ENCODE measurements around the gene CUX1.
"Not testable (repeated sequence)": the region's sequence is repeated elsewhere in the genome, so short reads cannot be mapped to it uniquely, and the experiment has no call there.

Gene CUX1

GRCh38 chr7:102305414-102306268, 488.2 kb downstream of the CUX1 start:
- no peak for DNase-seq (ENCODE audit: low read depth in 2 of 2)

GRCh38 chr7:102306916-102307677, 489.7 kb downstream of the CUX1 start:
- DNase-seq (ENCODE audit: low read depth in 2 of 2): no peak

- no peak for DNase-seq (ENCODE audit: low read depth in 2 of 2)
Observed at GRCh38 chr7:102310414-102310815, 493.0 kb downstream of the CUX1 start.

DNA sequence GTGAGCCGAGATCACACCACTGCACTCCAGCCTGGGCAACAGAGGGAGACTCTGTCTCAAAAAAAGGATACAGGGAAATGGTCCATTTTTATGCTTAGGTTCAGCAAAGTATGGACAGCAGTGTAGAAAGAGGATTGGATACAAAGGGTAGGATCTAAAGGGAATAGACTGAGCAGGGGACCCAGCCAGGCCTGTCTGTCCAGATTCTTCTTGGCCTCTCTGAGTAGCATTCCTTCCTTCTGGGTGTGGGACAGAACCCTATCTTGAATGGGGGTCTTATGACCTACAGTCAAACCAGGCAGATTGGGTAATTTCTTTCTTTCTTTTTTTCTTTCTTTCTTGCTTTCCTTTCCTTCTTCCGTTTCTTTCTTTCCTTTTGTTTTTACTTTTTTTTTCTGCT, 494.9 kb downstream of the CUX1 start:
- DNase-seq (ENCODE audit: low read depth in 2 of 2): no peak

DNA sequence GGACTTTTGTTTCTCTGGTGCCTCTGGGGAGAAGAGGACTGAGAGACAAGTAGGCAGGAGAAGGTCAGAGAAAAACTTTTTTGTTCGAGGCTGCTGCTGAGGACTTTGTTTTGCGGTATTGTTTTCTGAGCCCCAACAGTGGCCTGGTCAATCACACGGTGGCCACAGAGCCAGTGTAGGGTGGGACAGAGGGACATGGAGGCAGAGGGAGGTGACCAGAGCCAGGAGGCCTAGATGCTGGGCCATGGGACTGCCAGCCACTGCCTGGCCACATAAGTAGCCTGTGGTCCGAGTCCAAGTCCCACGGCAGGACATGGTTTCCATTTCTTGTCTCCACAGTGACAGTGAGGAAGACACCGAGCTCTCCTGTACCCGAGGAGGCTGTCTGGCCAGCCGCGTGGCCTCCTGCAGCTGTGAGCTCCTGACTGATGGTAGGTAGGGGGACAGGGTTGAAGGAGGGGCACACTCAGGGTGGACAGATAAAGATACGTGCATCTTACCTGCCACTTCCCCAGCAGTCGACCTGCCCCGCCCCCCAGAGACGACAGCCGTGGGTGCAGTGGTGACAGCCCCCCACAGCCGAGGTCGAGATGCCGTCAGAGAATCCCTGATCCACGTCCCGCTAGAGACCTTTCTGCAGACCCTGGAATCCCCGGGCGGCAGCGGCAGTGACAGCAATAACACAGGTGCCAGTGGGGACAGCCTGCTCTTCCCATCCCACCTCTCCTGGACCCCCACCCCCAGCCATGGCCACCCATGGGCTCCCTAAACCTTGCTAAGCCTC, 496.8 kb downstream of the CUX1 start:
- DNase-seq (ENCODE audit: low read depth in 2 of 2): no peak

- DNase-seq (ENCODE audit: low read depth in 2 of 2): no peak
Observed at GRCh38 chr7:102317231-102318059, 500.0 kb downstream of the CUX1 start.

DNA sequence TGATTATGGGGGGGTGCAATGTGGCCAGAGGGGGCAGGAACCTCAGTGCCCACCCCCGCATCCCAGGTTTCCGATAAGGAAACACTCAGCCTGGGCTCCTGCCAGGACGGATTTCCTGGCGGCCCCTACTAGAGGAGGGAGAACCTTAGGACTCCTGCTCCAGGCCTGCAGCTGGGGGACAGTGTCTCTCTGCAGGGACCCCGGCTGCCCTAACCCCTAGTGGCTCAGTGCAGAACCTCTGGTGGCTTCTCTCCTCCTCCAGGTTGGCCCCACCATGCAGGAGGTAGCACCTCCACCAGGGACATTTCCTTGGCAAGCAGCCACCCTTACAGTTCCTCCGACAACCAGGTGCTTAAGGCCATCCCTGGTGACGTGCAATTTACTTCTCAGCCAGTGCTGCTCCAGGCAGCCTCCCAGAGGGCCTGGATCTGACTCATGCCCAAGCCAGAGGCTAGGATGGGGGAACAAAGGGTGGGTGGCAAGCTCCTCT, 501.1 kb downstream of the CUX1 start:
- no peak for DNase-seq (ENCODE audit: low read depth in 2 of 2)

- DNase-seq (ENCODE audit: low read depth in 2 of 2): no peak
Observed at GRCh38 chr7:102319671-102320070, 502.2 kb downstream of the CUX1 start.

- DNase-seq (ENCODE audit: low read depth in 2 of 2): no peak
Observed at GRCh38 chr7:102320181-102320580, 502.8 kb downstream of the CUX1 start.

DNA sequence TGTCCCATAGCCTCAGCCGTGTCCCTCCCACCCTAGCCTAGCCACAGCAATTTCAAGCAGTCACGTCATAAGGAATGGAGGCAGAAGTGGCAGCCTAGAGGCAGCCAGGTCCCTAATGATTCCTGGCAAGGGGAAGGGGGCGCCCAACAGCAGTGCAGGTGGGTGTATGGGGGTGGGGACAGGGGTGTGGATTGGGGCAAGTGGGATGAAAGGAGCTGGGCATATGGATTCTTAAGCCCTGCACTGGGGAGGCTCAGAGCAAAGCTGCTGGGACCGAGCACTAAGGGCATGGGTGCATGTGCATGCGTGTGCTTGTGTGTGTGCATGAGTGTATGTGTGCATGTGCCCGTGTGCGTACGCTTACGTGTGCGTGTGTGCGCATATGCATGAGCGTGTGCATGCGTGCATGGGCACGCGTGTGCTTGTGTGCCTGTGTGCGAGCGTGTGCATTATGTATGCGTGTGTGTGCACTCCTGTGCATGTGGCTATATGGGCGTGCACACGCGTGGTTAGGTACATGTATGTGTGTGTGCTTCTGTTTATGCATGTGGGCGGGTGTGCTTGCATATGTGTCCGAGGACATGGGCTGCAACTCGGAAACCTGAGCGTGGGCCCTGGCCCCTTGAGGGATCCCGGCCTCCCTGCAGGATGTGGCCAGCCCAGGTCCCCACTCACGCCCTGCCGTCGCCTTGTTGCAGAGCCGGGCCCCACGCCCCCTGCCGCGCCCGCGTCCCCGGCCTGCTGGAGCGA, 503.4 kb downstream of the CUX1 start:
- DNase-seq (ENCODE audit: low read depth in 2 of 2): no peak

DNA sequence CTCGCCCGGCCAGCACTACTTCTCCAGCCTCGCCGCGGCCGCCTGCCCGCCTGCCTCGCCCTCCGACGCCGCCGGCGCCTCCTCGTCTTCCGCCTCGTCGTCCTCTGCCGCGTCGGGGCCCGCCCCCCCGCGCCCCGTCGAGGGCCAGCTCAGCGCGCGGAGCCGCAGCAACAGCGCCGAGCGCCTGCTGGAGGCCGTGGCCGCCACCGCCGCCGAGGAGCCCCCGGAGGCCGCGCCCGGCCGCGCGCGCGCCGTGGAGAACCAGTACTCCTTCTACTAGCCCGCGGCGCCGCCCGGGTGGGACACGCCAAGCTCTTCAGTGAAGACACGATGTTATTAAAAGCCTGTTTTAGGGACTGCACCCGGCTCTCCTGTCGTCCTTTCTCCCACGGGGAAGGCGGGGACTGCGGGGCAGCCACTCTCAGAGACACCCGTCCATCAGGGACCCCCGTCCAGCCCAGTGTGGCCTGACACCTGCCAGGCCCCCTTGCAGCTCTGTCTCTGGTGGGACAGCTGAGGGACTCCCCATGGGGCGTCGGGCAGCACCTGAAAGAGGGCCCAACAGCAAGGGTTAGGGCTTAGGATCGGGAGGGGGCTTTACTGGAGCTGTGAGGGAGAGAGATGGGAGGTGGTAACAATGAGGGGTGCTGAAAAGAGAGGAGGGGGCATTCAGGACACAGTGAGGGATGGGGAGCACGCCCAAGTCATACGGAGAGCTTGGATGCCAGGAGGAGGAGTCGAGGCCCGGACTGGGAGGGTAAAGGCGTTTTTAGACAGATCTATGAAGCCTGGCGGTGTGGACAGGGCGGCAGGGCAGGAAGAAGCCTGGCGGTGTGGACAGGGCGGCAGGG, 504.1 kb downstream of the CUX1 start:
- DNase-seq (ENCODE audit: low read depth in 2 of 2): no peak

- no peak for DNase-seq (ENCODE audit: low read depth in 2 of 2)
Observed at GRCh38 chr7:102322202-102322715, 504.8 kb downstream of the CUX1 start.

GRCh38 chr7:102323914-102324195, 506.4 kb downstream of the CUX1 start:
- DNase-seq (ENCODE audit: low read depth in 2 of 2): no peak

- not testable (repeated sequence) for DNase-seq (ENCODE audit: low read depth in 2 of 2)
Observed at GRCh38 chr7:102325106-102325505, 507.7 kb downstream of the CUX1 start.

DNA sequence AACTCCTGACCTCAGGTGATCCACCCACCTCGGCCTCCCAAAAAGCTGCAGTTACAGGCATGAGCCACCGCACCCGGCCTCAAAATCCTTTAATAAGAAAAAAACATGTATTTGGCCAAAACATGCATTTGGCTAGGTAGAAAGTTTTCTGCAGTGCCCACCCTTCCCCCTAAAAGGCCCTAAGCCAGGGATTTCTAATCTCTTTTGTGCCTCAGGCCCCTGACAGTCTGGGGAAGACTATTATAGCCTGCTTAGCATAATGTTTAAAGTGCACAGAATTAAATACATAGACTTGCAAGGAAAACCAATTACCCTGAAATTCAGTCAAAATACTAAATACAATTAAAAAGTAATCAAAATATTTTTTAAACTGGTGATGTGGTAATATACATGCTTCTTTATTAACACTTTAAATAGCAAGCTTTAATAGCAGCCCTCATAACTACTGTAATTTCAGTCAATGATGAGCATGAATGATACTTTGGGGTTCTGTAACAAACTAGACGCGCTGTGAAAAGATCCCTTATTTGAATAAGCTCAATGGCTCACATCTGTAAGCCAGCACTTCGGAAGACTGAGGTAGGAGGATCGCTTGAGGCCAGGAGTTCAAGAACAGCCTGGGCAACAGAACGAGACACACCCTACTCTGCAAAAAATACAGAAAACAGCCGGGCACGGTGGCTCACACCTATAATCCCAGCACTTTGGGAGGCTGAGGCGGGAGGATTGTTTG, 508.9 kb downstream of the CUX1 start:
- no peak for DNase-seq (ENCODE audit: low read depth in 2 of 2)

GRCh38 chr7:102327183-102327582, 509.8 kb downstream of the CUX1 start:
- not testable (repeated sequence) for DNase-seq (ENCODE audit: low read depth in 2 of 2)

DNA sequence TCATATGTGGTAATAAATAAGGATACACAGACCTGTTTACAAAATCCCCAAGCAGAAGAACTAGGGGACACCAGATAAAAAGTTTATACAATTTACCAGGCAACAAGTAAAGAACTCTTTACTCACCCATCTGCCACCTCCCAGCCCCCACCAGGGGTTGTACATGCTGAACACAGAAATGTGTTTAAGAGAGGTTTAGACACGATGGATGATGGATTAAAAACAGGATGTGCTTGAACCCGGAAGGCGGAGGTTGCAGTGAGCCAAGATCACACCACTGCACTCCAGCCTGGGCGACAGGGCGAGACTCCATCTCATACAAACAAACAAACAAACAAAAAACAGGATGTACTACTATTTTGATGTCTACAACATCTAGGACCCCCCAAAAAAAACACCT, 511.4 kb downstream of the CUX1 start:
- DNase-seq (ENCODE audit: low read depth in 2 of 2): not testable (repeated sequence)

DNA sequence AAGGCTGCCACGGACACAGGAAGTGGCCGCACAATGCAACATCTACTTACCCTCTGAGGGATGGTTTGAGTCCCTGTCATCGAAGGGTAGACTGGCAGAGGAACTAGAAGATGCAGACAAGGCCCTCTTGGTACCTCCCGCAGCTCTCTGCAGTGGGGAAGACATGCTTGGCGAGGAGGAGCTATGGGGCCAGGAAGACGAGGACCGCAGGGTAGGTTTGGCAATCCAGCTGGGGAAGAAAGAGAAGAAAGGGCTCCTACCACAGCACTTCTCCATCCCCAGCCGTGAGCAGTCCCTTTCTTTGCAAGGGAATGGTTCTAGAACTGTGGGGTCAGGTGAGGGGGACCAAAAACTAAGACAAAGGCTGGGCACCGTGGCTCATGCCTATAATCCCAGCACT, 511.9 kb downstream of the CUX1 start:
- DNase-seq (ENCODE audit: low read depth in 2 of 2): not testable (repeated sequence)

All from stimulated activated CD4-positive, alpha-beta T cell treated with anti-CD3 and anti-CD28 coated beads, Interleukin-12 subunit alpha, Interleukin-12 subunit beta, amount 100 ng/mL, for 24 hours (primary cell).